PFSK-1 (cell line): Measurements from ENCODE around the gene ACTL7A.

Experiments
- FOXP2 ChIP-seq: optimal IDR thresholded peaks from 2 replicates; pipeline ENCODE3; 2011; ENCODE audit warnings: borderline replicate concordance, control low read depth, inconsistent platforms; ENCODE audit not compliant: insufficient read depth; ENCODE audit errors: extremely low read length, extremely low read depth
- POLR2AphosphoS5 ChIP-seq: IDR thresholded peaks from 2 replicates; pipeline ENCODE4 v1.6.1; 2012; ENCODE audit warnings: low read depth, mild to moderate bottlenecking, control low read depth, low read length, moderate library complexity
- SIN3A ChIP-seq: IDR thresholded peaks from 2 replicates; pipeline ENCODE4 v1.6.1; 2012; ENCODE audit warnings: mild to moderate bottlenecking, low read length, moderate library complexity, borderline replicate concordance; ENCODE audit not compliant: insufficient read depth
- TAF1 ChIP-seq: IDR thresholded peaks from 2 replicates; pipeline ENCODE4 v1.6.1; 2012; ENCODE audit warnings: low read length, control low read depth, borderline replicate concordance; ENCODE audit not compliant: insufficient read depth
- TF ChIP-seq, protein P1 (sequence below), 2 experiments: IDR thresholded peaks; 2 replicates each; pipeline versions ENCODE4 v1.6.1 to v1.8.0; 2011 to 2012; ENCODE audit warnings: low read depth in 2 of 2, low read length in 2 of 2, control low read depth in 1 of 2, inconsistent platforms in 1 of 2, mild to moderate bottlenecking in 1 of 2, moderate library complexity in 1 of 2; ENCODE audit not compliant: insufficient read depth in 1 of 2

DNA sequence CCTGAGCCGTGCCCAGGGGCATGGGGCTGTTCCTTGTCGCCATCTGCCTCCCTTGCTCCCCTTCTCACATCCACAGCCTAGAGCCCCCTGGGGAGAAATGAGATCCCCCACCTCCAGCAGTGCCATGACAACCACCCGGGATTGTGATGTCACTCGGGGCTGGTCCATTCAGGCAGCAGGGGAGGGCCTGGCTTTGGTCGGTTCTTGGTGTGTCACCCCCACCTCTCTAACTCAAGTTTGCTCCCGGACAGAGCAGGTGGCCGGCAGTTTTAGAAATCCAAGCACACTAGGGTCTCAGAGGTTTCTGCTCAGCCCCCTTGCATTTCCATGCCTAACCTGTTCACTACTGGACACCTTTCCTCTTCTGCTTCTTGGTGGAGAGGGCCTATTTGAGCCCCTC is 6.2 kb upstream of the ACTL7A start, which contains the start of gene ACTL7B:
- TF ChIP-seq TAF1, result no peak
- no peak for TF ChIP-seq POLR2AphosphoS5
- TF ChIP-seq, protein P1, sequence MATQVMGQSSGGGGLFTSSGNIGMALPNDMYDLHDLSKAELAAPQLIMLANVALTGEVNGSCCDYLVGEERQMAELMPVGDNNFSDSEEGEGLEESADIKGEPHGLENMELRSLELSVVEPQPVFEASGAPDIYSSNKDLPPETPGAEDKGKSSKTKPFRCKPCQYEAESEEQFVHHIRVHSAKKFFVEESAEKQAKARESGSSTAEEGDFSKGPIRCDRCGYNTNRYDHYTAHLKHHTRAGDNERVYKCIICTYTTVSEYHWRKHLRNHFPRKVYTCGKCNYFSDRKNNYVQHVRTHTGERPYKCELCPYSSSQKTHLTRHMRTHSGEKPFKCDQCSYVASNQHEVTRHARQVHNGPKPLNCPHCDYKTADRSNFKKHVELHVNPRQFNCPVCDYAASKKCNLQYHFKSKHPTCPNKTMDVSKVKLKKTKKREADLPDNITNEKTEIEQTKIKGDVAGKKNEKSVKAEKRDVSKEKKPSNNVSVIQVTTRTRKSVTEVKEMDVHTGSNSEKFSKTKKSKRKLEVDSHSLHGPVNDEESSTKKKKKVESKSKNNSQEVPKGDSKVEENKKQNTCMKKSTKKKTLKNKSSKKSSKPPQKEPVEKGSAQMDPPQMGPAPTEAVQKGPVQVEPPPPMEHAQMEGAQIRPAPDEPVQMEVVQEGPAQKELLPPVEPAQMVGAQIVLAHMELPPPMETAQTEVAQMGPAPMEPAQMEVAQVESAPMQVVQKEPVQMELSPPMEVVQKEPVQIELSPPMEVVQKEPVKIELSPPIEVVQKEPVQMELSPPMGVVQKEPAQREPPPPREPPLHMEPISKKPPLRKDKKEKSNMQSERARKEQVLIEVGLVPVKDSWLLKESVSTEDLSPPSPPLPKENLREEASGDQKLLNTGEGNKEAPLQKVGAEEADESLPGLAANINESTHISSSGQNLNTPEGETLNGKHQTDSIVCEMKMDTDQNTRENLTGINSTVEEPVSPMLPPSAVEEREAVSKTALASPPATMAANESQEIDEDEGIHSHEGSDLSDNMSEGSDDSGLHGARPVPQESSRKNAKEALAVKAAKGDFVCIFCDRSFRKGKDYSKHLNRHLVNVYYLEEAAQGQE (IDR thresholded peaks at IDR 0.05; ENCODE audit: insufficient read depth in 1 of 2, low read depth in 2 of 2, low read length in 2 of 2), result no peak
- TF ChIP-seq FOXP2, result no peak
- no peak for TF ChIP-seq SIN3A
